Measurements from ENCODE around the gene AFAP1.

DNA sequence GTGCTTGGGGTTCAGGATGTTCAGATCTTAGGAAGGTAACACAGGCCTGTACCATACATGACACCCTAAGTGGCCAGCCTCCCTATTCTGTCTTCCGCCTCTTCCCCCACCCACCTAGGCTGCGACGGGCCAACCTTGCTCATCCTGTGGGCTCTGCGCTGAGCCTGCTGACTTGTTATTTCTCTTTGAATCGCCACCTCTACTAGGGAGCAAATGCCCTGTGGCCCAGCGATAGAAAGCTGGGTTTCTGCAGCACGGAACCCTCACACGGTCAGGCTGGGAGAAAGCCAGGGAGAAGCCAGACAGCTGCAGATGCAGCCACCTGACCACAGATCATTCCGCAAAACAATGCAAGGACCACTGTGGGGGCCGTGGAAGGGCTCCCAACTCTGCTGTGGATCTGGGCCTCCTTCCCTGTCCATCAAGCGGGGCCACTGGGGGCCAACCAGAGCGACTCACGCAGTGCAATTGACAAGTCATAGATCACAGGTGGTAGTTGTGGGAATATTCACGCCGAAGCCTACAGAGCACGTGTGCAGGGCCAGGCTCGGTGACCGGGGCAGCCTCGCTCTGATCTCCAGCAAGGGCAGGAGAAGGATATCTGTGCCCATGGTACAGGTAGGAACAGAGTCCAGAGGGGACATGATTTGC, 227.5 kb downstream of the AFAP1 start:
- TF ChIP-seq, protein P1, sequence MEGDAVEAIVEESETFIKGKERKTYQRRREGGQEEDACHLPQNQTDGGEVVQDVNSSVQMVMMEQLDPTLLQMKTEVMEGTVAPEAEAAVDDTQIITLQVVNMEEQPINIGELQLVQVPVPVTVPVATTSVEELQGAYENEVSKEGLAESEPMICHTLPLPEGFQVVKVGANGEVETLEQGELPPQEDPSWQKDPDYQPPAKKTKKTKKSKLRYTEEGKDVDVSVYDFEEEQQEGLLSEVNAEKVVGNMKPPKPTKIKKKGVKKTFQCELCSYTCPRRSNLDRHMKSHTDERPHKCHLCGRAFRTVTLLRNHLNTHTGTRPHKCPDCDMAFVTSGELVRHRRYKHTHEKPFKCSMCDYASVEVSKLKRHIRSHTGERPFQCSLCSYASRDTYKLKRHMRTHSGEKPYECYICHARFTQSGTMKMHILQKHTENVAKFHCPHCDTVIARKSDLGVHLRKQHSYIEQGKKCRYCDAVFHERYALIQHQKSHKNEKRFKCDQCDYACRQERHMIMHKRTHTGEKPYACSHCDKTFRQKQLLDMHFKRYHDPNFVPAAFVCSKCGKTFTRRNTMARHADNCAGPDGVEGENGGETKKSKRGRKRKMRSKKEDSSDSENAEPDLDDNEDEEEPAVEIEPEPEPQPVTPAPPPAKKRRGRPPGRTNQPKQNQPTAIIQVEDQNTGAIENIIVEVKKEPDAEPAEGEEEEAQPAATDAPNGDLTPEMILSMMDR (IDR thresholded peaks at IDR 0.05), result no peak
- no peak for TF ChIP-seq POLR2A (IDR thresholded peaks at IDR 0.05)

Measured in uterus (tissue), 2 donors.